ENCODE results near the gene TTC7B. TPM values are rescaled to one million over a fixed set of nuclear protein-coding genes. Genes with fewer than 3 reads are reported as not detected.
A peak's percentile ranks its signal among the peaks of the same experiment; 100 is the strongest.

TTC7B gene
- total RNA-seq, 1 donor from 2014 or later: 32.4 TPM

DNA sequence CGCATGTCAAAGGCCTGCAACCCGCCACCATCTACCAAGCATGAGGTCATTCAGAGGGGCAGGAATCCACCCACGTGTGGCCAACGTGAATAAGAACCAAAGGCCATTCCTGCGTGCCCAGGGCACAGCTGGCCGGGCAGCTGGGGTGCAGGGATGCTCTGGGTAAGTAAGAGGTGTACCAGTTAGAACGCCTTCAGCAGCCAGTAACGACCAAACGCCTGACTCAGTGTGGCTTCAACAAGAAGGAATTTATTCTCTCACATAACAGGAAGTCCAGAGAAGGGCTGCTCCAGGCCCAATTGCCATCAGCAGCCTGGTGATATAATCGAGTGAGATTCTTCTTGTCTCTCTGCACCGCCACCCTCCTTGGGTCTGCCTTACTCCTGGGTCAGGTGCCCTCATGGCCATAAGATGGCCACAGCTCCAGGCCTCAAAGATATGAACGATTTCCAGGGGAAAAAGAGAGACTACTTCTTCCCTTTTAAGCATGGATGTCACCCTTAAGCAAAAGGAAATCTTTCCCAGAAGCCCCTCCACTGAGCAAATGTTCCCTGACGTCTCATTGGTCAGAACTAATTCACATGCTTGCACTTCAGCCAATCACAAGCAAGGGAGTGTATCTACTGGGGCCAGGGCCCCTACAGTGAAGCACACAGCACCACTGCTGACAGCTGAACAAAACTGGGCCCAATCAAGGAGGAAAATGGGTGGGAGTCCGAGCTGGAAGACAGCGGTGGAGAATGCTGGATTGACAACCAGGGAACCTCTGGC is 7.3 kb downstream of the TTC7B start:
- DNase-seq (ENCODE audit: low spot score): no peak
- no peak for ATAC-seq

GRCh38 chr14:90807060-90807459 is 9.2 kb downstream of the TTC7B start:
- no peak for DNase-seq (ENCODE audit: low spot score)
- no peak for ATAC-seq

- no peak for ATAC-seq
- DNase-seq (ENCODE audit: low spot score): no peak
Observed at GRCh38 chr14:90805662-90806540, 10.3 kb downstream of the TTC7B start.

DNA sequence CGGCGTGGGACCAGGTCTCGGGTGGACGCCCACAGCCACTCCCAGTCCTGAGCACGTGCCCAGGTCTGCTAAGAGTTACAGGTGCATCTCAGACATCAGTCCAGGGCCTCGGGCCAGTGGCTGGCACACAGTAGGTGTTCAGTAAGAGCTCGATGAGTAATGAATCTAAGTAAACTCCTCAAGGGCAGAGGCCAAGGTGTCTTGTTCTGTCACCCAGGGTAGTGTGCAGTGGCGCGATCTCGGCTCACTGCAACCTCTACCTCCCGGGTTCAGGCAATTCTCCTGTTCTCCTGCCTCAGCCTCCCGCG is 11.2 kb downstream of the TTC7B start:
- ATAC-seq (no peak), DNase-seq (ENCODE audit: low spot score) (no peak)

DNA sequence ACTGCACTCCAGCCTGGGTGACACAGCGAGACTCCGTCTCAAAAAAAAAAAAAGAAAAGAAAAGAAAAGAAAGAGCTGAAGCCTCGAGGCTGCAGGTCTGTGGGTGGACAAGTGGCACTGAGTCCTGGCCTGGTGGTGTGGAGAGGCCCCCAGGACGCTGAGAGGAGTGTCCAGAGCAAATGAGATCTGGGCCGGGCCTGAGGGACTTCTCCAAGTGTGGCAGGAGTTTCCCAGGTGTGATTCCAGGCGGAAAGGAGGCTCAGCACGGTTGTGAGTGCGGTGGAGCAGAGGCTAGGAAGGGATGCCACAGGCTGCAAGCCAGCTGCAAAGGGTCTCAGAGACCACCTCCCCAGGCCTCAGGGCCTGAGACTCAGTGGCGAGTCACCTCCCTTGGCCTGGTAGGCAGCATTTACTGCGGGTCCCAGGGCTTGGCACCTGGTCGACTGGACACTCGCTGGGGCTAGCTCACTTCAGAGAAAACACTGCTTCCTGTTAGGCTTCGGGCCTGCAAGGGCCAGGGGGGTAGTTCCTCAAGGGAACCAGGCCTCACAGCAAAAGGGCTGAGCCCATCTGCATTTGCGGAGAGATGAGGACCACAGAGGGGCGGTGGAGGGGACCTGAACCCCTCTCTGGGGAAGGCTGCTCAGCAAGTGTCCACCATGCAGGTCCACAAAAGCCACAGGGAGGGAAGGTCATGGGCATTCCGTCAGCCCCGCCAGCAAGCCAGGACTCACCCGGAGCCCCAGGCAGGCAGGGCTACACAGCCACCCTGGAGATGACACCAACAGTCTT is 11.7 kb downstream of the TTC7B start:
- DNase-seq (ENCODE audit: low spot score): no peak
- no peak for ATAC-seq

GRCh38 chr14:90803249-90803648 is 13.0 kb downstream of the TTC7B start:
- DNase-seq (ENCODE audit: low spot score) (no peak), ATAC-seq (no peak)

DNA sequence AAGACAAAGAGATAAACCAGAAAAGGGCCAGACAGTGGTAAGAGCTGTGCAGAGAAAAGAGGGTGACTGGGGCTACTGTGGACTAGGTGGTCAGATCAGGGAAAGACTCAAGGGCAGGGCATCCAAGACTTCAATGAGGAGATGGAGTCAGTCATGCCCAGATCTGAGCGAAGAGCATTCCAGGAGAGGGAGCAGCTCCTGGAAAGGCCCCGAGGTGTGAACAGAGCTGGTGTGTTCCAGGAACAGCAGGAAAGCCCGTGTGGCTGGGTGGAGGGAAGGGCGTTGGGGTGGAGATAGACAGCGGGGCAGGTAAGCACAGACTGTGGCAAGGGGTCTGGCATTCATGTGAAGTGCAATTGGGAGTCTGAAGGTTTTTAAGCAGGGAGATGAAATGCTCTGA is 16.8 kb downstream of the TTC7B start:
- DNase-seq (ENCODE audit: low spot score) (no peak), ATAC-seq (no peak)

GRCh38 chr14:90797919-90798318 is 18.3 kb downstream of the TTC7B start:
- DNase-seq (ENCODE audit: low spot score) (no peak), ATAC-seq (peak; percentile 23)

DNA sequence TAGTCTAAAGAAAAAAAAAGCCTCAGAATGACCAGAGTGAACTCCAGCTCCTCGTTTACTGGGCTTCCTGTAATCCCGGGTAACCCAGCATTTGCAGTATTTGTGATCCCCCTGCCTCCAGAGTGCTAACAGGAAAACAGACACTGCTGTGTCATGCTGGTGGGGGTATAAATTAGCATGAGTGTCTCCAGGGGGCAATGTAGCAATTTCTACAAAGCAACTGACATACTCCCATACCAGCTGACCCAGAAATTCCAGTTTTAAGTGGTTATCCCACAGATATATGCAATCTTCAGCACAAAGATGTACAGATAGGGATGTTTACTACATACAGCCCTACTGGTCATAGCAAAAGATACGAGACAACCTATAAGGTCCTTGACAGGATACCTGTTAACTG is 18.8 kb downstream of the TTC7B start:
- DNase-seq (ENCODE audit: low spot score): no peak

GRCh38 chr14:90796329-90796728 is 19.9 kb downstream of the TTC7B start:
- no peak for DNase-seq (ENCODE audit: low spot score)

More for the DNA sequence above, 18.8 kb downstream of the TTC7B start:
- no peak for ATAC-seq

GRCh38 chr14:90795744-90796143 is 20.5 kb downstream of the TTC7B start:
- ATAC-seq: no peak
- no peak for DNase-seq (ENCODE audit: low spot score)

More at GRCh38 chr14:90796329-90796728, 19.9 kb downstream of the TTC7B start:
- peak; percentile 44 for ATAC-seq

DNA sequence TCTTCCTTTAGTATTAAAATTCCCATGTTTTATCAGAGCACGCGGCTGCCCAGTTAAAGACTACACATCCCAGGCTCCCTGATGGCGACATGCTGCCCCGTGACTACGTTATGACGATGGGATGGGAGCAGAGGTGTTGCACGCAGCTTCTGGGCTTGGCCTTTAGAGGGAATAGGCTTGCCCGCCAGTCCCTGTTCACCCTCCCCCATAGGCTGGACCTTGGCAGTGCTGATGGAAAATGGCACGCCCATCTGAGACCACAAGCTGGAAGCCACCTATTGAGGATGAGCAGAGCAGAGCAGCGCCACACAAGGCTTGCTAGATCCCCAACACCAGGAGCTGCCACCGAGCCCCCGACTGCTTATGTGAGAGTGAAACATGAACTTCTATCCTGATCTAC is 24.7 kb downstream of the TTC7B start:
- DNase-seq (ENCODE audit: low spot score) (no peak), ATAC-seq (no peak)

DNA sequence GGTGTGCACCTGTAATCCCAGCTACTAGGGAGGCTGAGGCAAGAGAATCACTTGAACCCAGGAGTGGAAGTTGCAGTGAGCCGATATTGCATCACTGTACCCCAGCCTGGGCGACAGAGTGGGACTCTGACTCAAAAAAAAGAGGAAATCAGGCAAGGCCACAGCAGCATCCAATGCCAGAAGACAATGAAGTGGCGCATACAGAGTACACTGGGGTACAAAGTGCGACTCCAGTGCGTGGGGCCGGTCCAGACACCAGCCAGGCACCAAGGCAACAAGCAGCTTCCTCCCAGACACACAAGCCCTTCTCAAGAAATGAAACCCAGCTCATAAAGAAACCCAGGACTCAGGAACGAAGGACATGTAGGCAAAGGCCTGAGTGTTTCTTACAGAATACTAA is 28.2 kb downstream of the TTC7B start:
- ATAC-seq (peak; percentile 77), DNase-seq (ENCODE audit: low spot score) (no peak)

DNA sequence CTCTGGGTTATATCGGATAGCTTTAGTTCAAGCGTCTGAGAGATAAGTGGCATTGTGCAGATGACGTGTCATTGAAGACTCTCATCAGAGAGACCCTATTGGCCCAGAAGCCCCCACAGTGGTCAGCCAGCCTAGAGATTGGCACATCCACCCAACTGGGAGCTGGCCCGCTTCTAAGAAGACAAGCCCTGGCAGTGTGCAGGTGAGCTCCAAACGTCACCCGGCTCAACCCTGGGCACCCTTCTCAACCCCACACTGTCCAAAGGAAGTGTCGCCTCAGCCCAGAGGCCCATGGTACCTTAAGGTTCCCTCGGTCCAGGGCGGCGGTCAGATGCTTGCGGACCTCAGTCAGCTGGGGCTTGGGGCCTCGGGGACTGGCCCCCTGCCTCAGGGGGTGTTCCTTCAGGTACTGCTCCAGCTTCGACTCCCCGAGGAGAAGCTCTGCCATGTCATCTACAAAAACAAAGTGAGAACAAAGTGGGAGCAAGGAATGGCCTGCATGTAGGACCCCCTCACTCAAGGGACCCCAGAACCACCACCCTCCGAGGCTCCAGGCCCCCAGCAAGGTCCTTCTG is 30.3 kb downstream of the TTC7B start:
- DNase-seq (ENCODE audit: low spot score) (no peak), ATAC-seq (no peak)

- peak; percentile 12 for ATAC-seq
- DNase-seq (ENCODE audit: low spot score): no peak
Observed at GRCh38 chr14:90785471-90785870, 30.8 kb downstream of the TTC7B start.

GRCh38 chr14:90784621-90785270 is 31.5 kb downstream of the TTC7B start:
- no peak for ATAC-seq
- no peak for DNase-seq (ENCODE audit: low spot score)

DNA sequence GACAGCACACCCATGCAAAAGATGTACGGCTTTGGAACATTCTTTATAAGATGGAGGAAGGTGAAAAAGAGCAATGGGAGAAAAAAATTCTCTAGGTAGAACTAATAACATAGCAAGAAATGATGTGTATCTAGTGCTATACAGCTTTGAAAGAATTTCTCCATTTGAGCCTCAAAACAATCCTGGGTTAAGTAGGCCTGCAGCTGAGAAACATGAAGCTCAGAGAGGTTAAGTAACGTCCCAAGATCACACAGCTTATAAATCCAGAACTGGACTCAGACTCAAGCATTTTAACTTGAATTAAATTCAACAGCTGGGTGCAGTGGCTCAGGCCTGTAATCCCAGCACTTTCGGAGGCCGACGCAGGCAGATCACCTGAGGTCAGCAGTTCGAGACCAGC is 32.9 kb downstream of the TTC7B start:
- DNase-seq (ENCODE audit: low spot score) (no peak), ATAC-seq (no peak)

- DNase-seq (ENCODE audit: low spot score) (no peak), ATAC-seq (no peak)
Observed at GRCh38 chr14:90782892-90783291, 33.3 kb downstream of the TTC7B start.

DNA sequence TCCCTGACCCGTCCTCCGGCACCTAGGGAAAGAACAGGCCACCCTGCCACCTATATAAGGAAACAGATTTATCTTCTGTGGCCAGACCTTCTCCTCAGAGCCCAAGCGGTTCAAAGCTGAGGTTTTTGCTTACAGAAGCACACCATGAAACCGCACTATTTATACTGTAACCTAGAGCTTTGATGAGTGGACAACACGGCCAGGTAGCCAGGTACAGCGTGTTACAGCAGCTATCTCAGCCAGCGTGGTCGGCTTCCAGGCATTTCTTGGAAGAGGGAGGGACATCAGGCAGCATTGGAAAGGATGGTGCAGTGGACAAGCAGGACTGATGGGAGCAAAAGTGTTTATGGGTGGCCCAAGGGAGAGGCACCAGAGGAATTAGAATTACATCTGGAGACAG is 34.4 kb downstream of the TTC7B start:
- DNase-seq (ENCODE audit: low spot score) (no peak), ATAC-seq (no peak)

DNA sequence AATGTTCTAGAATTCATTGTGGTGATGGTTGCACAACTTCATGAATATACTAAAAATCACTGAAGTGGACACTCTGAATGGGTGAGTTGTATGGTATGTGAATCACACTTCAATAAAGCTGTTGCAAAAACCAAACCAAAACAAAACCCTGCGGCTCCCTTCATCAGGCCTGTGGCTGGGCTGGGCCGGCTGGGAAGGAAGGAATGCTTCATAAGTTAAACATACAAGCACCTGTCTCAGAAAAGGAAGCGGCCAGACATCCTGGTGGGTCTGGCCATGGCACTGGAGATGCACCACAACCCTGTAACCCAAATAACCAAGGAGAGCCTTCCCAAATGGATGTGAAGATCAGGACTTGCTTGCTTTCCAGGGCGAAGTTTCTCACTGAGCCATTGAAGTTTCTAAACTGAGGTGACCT is 34.9 kb downstream of the TTC7B start:
- DNase-seq (ENCODE audit: low spot score) (no peak), ATAC-seq (no peak)

GRCh38 chr14:90780519-90780918 is 35.7 kb downstream of the TTC7B start:
- peak; percentile 96 for DNase-seq (ENCODE audit: low spot score)
- ATAC-seq: peak; percentile 96

Measured in left lobe of liver (tissue), 2 donors.